ENCODE data around the gene SLC16A6. TPM values are rescaled to one million over a fixed set of nuclear protein-coding genes. Genes with fewer than 3 reads are reported as not detected.
"Not testable (repeated sequence)": the region's sequence is repeated elsewhere in the genome, so short reads cannot be mapped to it uniquely, and the experiment has no call there.

SLC16A6 gene
- polyA plus RNA-seq, 4 donors: 0.33 to 1.3 (median 0.63) TPM

DNA sequence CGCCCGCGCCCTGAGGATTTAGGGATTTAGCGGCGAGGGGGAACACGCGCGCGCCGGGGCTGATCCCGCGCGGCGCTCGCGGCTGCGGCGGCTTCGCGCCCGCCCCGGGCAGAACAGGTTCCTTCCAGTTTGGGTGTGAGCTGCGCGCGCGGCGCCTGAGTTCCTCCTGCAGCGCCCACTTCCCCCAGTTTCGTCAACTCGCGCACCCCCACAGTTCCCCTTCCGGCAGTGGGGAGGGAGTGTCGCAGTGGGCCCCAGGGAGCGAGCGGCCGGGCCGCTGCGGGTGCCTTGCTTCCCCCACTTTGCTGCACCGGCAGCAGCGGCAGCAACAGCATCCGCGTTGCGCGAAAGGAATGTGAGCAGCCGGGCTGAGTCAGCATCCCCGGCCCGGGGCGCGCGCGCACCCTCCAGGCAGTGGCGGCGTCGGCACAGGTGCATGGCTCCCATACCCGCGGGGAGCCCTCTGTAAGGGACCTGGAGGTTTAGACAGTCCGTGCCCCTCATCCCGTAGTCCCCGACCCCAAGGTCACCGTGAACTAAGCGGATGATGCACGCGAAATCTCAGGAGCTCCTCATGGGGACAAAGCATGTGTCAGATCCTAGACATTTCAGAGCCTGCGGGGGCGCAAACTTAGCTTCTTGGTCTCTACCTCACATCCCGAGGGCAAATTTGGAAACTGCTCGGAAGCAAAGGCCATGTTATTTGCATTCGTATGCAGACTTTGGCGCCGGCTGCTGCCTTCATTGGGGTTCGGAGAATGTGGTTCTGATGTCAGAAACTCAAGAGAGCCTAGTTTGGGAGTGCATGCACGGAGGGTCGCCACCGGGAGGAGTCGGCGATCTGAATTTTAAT is 1.1 kb upstream of the SLC16A6 start:
- DNase-seq (ENCODE audit: low read depth in 4 of 4, low spot score in 3 of 4): peak in 1 of 4 donors; percentile 48

- DNase-seq (ENCODE audit: low read depth in 4 of 4, low spot score in 3 of 4): no peak
These were observed 516 bp downstream of the SLC16A6 start for GRCh38 chr17:68290268-68290954.

- DNase-seq (ENCODE audit: low read depth in 4 of 4, low spot score in 3 of 4): no peak
These were observed 1.0 kb downstream of the SLC16A6 start for GRCh38 chr17:68289936-68290267.

DNA sequence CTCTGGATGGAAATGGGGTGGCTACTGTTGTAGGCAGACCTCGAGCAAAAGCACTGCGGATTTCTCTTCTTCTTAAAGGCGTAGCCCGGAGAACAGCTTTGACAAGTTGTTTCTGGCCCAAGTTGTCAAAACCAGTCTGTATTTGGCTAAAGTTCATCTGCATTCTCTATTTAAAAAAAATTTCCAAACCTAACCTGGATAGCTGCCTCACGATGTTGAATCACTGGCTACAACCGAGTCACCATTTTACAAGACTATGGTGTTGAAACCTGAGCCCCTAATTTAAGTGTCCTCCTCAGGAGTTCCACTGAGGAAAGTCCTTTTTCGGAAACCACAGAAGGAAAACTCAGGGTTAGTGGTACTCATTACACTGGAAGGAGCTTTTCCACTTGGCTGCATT is 1.5 kb downstream of the SLC16A6 start:
- DNase-seq (ENCODE audit: low read depth in 4 of 4, low spot score in 3 of 4): no peak

GRCh38 chr17:68288804-68289203 is 2.1 kb downstream of the SLC16A6 start:
- no peak for DNase-seq (ENCODE audit: low read depth in 4 of 4, low spot score in 3 of 4)

GRCh38 chr17:68288375-68288774 is 2.6 kb downstream of the SLC16A6 start:
- no peak for DNase-seq (ENCODE audit: low read depth in 4 of 4, low spot score in 3 of 4)

DNA sequence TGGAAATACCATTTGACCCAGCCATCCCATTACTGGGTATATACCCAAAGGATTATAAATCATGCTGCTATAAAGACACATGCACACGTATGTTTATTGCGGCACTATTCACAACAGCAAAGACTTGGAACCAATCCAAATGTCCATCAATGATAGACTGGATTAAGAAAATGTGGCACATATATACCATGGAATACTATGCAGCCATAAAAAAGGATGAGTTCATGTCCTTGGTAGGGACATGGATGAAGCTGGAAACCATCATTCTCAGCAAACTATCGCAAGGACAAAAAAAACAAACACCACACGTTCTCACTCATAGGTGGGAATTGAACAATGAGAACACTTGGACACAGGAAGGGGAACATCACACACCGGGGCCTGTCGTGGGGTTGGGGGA is 9.0 kb downstream of the SLC16A6 start:
- DNase-seq (ENCODE audit: low read depth in 4 of 4, low spot score in 3 of 4): not testable (repeated sequence)

DNA sequence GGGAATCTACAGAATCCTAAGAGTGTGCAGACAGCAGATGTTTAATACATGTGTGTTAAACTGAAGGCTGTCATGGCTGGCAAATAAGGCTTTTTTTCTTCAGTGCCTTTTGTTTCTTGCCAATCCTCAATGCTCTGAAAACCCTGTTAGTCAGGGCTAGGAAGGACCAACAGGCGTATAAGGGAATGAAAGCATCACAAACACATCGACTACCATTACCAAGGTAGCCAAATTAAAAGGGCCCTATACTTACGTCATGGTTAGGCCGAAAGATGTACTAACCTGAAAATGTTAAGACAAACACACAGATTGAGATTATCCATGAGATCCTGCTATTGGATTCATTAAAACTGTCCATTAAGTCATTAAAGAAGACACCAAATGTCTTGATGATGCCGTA is 13.1 kb downstream of the SLC16A6 start:
- no peak for DNase-seq (ENCODE audit: low read depth in 4 of 4, low spot score in 3 of 4)

GRCh38 chr17:68276339-68276738 is 14.6 kb downstream of the SLC16A6 start:
- DNase-seq (ENCODE audit: low read depth in 4 of 4, low spot score in 3 of 4): not testable (repeated sequence)

DNA sequence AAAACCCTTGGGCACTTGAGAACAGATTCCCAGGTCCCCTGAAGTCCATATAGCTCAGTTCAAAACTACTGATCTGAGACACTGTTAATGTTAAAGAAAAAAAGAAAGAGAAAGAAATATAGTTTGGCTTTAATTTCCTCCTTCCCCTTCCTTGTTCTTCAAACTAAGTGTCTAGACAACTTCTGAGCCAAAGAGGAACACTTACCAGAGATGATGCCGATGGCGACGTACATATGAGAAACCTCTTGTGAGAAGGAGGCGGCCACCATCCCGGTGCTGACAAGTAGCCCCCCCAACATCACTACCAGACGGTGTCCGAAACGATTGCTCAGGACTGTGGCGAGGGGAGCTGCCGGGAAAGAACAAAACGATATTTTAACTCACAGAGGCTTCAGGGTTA is 17.2 kb downstream of the SLC16A6 start:
- no peak for DNase-seq (ENCODE audit: low read depth in 4 of 4, low spot score in 3 of 4)

DNA sequence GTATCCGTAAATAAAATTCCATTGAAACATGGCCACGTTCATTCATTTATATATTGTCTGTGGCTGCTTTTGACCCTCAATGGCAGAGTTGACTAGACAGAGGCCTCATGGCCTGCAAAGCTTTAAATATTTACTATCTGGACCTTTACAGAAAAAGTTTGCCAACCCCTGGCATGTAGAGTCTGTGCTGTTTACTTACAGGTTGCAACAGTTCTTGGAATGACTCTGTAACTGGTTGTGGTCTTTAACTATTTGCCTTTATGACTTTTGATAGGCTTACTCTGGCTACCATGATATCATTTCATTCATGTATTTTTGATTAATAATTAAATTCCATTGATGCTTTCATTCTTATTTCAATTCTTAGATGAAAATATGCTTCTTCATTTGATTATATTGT is 25.1 kb downstream of the SLC16A6 start:
- not testable (repeated sequence) for DNase-seq (ENCODE audit: low read depth in 4 of 4, low spot score in 3 of 4)

DNA sequence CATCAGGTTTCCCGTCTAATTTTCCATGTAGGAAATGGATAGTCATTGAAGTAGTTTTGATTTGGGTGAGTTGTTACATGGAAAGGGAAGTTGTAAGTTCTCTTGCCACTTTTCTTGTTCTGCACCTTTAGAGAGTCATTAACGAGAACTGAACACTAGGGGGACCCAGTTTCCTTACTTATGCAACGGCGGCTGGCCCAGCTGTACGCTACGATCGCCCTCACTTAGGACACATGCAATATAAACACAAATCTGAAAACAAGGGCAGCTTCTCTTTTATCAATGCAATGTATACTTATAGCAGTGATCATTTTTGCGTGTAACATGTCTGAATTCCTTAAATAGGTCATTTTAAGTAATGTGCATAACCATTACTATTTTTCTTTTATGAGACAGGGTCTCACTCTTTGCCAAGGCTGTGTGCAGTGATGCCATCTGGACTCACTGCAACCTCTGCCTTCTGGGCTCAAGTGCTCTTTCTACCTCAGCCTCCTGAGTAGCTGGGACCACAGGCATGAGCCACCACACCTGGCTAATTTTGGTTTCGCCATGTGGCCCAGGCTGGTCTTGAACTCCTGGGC is 27.7 kb downstream of the SLC16A6 start:
- DNase-seq (ENCODE audit: low read depth in 4 of 4, low spot score in 3 of 4): not testable (repeated sequence)

DNA sequence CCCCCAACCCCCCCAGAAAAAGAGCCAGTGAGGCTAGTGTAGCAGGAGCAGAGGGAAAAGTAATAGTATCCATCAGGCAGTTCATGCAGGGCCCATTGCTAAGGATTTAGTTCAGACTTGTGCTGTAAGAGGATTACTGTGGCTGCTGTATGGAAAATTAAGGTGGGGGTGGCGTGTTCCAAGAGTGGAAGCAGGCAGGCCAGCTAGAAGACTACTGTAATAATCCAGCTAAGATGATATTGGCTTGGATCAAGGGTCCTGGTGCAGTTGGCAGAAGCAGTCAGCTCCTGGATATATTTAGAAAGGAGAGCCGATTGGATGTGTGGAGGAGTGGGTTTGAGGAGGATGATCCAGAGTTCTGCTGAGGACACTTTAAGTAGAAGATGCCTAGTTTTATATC is 28.5 kb downstream of the SLC16A6 start:
- DNase-seq (ENCODE audit: low read depth in 4 of 4, low spot score in 3 of 4): not testable (repeated sequence)

- DNase-seq (ENCODE audit: low read depth in 4 of 4, low spot score in 3 of 4): no peak
These were observed 30.7 kb downstream of the SLC16A6 start for GRCh38 chr17:68260051-68260762.

GRCh38 chr17:68259648-68259951 is 31.3 kb downstream of the SLC16A6 start:
- DNase-seq (ENCODE audit: low read depth in 4 of 4, low spot score in 3 of 4): not testable (repeated sequence)

DNA sequence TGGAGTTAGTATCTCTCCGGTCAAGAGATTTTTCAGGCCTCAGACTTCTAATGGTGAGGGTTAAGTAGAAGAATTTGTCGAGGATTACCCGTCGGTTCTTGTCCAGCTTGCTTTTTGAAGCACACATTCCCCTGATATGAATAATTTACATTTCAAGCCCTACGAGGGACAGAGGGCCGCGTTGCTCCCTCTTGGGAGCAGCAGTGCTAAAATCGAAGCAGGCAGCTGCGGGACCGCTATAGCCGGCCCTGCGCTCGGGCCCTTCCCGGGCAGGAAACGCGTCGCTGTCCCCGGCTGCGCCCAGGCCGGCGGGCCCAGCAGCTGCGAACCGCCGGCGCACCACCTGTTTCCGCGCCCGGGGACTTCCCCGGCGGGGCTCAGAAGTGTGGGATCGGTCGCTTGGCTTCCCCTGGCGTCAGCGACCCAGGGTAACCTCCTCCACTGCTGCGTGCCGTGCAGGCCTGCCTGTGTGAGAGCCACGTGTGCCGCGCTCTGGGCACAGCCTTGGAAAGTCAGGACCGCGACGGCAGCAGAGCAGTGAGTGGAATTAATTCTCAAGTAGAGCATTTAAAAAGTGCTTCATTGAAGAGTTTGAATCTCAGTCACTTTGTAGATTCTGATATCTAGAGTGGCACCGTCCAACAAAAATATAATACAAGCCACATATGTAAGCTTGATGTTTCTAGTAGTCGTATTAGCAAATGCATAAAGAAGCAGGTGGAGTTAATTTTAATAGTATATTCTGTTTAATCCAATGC is 31.9 kb downstream of the SLC16A6 start:
- DNase-seq (ENCODE audit: low read depth in 4 of 4, low spot score in 3 of 4): not testable (repeated sequence)

DNA sequence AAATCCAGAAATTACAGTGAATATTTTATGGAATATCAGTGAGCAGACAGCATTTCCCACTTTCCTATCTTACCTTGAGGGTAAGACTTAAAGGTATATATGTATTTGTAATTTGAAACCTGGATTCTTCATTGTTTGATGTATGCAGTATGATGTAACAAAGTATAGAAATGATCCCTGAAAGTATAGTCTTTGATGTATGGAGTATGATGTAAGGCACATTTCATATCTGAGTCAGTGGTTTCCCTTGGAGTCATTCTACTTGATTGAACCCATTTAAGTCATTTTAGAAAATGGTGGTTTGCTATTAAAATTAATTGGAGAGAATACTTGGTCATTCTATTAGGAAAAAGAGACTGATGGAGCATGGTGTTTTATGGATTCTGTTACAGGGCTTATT is 33.0 kb downstream of the SLC16A6 start:
- DNase-seq (ENCODE audit: low read depth in 4 of 4, low spot score in 3 of 4): no peak

DNA sequence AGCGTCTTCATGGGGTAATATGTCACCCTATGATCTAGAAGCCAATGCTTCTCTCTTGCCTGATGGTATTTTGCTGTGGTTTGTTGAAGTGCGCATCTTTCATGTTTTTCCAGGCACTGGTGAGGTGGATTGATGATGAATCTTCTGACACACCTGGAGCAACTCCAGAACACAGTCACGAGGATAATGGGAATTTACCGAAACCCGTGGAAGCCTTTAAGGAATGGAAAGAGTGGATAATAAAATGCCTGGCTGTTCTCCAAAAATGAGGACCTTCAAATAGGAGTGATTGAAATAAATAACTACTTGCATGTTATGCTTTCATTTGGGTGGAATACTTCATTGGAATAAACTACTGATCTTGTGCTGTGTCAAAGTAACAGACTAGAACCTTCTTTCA is 34.2 kb downstream of the SLC16A6 start:
- not testable (repeated sequence) for DNase-seq (ENCODE audit: low read depth in 4 of 4, low spot score in 3 of 4)

- DNase-seq (ENCODE audit: low read depth in 4 of 4, low spot score in 3 of 4): no peak
These were observed 35.0 kb downstream of the SLC16A6 start for GRCh38 chr17:68255731-68256538.

GRCh38 chr17:68255151-68255550 is 35.8 kb downstream of the SLC16A6 start:
- no peak for DNase-seq (ENCODE audit: low read depth in 4 of 4, low spot score in 3 of 4)
